ENCODE measurements around the gene HAT1. TPM values are rescaled to one million over a fixed set of nuclear protein-coding genes. Genes with fewer than 3 reads are reported as not detected.

HAT1 gene
- total RNA-seq, 1 experiment from 2014 or later = 74.3 TPM

- TF ChIP-seq, protein P1, sequence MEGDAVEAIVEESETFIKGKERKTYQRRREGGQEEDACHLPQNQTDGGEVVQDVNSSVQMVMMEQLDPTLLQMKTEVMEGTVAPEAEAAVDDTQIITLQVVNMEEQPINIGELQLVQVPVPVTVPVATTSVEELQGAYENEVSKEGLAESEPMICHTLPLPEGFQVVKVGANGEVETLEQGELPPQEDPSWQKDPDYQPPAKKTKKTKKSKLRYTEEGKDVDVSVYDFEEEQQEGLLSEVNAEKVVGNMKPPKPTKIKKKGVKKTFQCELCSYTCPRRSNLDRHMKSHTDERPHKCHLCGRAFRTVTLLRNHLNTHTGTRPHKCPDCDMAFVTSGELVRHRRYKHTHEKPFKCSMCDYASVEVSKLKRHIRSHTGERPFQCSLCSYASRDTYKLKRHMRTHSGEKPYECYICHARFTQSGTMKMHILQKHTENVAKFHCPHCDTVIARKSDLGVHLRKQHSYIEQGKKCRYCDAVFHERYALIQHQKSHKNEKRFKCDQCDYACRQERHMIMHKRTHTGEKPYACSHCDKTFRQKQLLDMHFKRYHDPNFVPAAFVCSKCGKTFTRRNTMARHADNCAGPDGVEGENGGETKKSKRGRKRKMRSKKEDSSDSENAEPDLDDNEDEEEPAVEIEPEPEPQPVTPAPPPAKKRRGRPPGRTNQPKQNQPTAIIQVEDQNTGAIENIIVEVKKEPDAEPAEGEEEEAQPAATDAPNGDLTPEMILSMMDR (IDR thresholded peaks at IDR 0.05; ENCODE audit: insufficient read depth in 1 of 2, low read depth in 1 of 2, low read length in 1 of 2, severe bottlenecking in 1 of 2, unreplicated experiment in 1 of 2) = no peak
- Mint-ChIP-seq H3K9me3 (ENCODE audit: unreplicated experiment) (no peaks in the 10 kb centered on the region), H3K27me3 (ENCODE audit: insufficient read depth, unreplicated experiment) (no peaks in the 10 kb centered on the region), H3K4me1 (ENCODE audit: low read depth, unreplicated experiment) (no peaks in the 10 kb centered on the region), H3K27ac (ENCODE audit: unreplicated experiment) (no peak overlapping the region), H3K4me3 (ENCODE audit: unreplicated experiment) (no peak overlapping the region), H3K36me3 (ENCODE audit: insufficient read depth, unreplicated experiment) (peaks cover 28% of the 10 kb centered on the region)
- Histone ChIP-seq H3K4me1 (no peaks in the 10 kb centered on the region), H3K36me3 (ENCODE audit: control insufficient read depth, insufficient read depth, low read length) (peaks cover 2% of the 10 kb centered on the region; the same call in 1 of the 2 replicates), H3K4me3 (ENCODE audit: low read depth, low read length) (no peak overlapping the region), H3K27me3 (replicated peaks; ENCODE audit: control insufficient read depth, insufficient read depth, low read length) (no peaks in the 10 kb centered on the region), H3K9me3 (no peaks in the 10 kb centered on the region)
- intact Hi-C loops (cut with micrococcal nuclease; ENCODE audit: unreplicated experiment) = no loop called here
- no TSS peak for BruUV-seq (replicated peaks)
- ChIA-PET CTCF (no interaction called here), POLR2A (no interaction called here)
- DNase-seq = no peak
Observed at GRCh38 chr2:171930385-171930784, 8.1 kb downstream of the HAT1 start.

DNA sequence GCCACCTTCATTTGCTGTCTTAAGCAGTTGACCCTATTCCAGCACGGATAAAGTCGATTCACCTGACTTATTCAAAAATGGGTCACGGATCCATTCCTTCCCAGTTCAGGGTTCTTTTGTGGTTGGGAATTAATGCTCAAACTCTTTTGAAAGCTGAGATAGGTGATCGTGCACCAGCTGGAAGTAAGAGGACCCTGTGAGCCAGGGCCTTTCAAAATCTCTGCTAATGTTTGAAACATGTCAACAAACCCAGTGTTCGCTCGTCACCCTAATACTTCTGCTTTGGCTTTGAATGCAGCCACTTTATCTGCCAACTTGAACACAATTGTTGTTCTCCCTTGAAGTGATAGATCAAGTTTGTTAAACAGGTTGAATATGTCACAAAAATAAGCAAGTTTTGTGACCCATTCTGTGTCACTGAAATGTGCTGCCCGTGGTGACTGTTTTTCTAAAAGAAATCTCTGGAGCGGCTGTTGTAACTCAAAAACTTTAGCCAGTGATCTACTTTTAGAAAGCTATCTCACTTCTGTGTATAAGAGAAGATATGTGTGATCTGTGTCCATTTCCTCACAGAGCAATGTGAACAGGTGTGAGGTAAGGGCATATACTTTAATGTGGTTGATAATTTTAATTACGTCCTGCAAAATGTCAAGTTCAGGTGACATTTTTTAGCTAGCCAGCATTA lies 16.9 kb downstream of the HAT1 start:
- Mint-ChIP-seq H3K4me3 (ENCODE audit: unreplicated experiment) (no peak overlapping the region), H3K27me3 (ENCODE audit: insufficient read depth, unreplicated experiment) (no peaks in the 10 kb centered on the region), H3K9me3 (ENCODE audit: unreplicated experiment) (no peaks in the 10 kb centered on the region), H3K4me1 (ENCODE audit: low read depth, unreplicated experiment) (no peaks in the 10 kb centered on the region), H3K27ac (ENCODE audit: unreplicated experiment) (no peak overlapping the region), H3K36me3 (ENCODE audit: insufficient read depth, unreplicated experiment) (peaks cover 8% of the 10 kb centered on the region)
- no peaks in the 10 kb centered on the region for H3K27me3 ChIP-seq (replicated peaks; ENCODE audit: control insufficient read depth, insufficient read depth, low read length)
- H3K9me3 ChIP-seq = no peaks in the 10 kb centered on the region
- DNase-seq = no peak
- TF ChIP-seq, protein P1 (IDR thresholded peaks at IDR 0.05; ENCODE audit: insufficient read depth in 1 of 2, low read depth in 1 of 2, low read length in 1 of 2, severe bottlenecking in 1 of 2, unreplicated experiment in 1 of 2) = no peak
- no peaks in the 10 kb centered on the region for H3K4me1 ChIP-seq
- ChIA-PET CTCF (no interaction called here), POLR2A (no interaction called here)
- no peak overlapping the region for H3K4me3 ChIP-seq (ENCODE audit: low read depth, low read length)
- no peaks in the 10 kb centered on the region for H3K36me3 ChIP-seq (ENCODE audit: control insufficient read depth, insufficient read depth, low read length)
- no TSS peak for BruUV-seq (replicated peaks)
- intact Hi-C loops (cut with micrococcal nuclease; ENCODE audit: unreplicated experiment) = no loop called here

DNA sequence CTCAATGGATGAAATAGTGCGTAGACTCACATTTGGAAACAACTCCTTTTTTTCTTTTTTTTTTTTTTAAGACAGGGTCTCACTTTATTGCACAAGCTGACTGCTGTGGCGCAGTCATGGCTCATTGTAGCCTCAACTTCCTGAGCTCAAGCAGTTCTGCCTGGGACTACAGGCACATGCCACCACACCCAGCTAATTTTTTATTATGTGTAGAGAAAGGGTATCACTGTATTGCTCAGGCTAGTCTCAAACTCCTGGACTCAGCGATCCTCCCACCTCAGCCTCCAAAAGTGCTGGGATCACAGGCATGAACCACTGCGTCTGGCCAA lies 17.4 kb downstream of the HAT1 start:
- H3K9me3 ChIP-seq = no peaks in the 10 kb centered on the region
- ChIA-PET CTCF (no interaction called here), POLR2A (no interaction called here)
- H3K36me3 ChIP-seq (ENCODE audit: control insufficient read depth, insufficient read depth, low read length) = no peaks in the 10 kb centered on the region
- H3K4me1 Mint-ChIP-seq (ENCODE audit: low read depth, unreplicated experiment) = no peaks in the 10 kb centered on the region
- TF ChIP-seq, protein P1 (IDR thresholded peaks at IDR 0.05; ENCODE audit: insufficient read depth in 1 of 2, low read depth in 1 of 2, low read length in 1 of 2, severe bottlenecking in 1 of 2, unreplicated experiment in 1 of 2) = no peak
- H3K27me3 Mint-ChIP-seq (ENCODE audit: insufficient read depth, unreplicated experiment) = no peaks in the 10 kb centered on the region
- H3K36me3 Mint-ChIP-seq (ENCODE audit: insufficient read depth, unreplicated experiment) = peaks cover 5% of the 10 kb centered on the region
- no peak overlapping the region for H3K4me3 ChIP-seq (ENCODE audit: low read depth, low read length)
- no peak for DNase-seq
- H3K27ac Mint-ChIP-seq (ENCODE audit: unreplicated experiment) = no peak overlapping the region
- H3K27me3 ChIP-seq (replicated peaks; ENCODE audit: control insufficient read depth, insufficient read depth, low read length) = no peaks in the 10 kb centered on the region
- H3K9me3 Mint-ChIP-seq (ENCODE audit: unreplicated experiment) = no peaks in the 10 kb centered on the region
- no TSS peak for BruUV-seq (replicated peaks)
- no peaks in the 10 kb centered on the region for H3K4me1 ChIP-seq
- H3K4me3 Mint-ChIP-seq (ENCODE audit: unreplicated experiment) = no peak overlapping the region
- intact Hi-C loops (cut with micrococcal nuclease; ENCODE audit: unreplicated experiment) = no loop called here

Measured in Caco-2 (cell line).